K562 (cell line): ENCODE measurements around the gene MIR17HG. TPM values are rescaled to one million over a fixed set of nuclear protein-coding genes. Genes with fewer than 3 reads are reported as not detected.

Source experiments
- ATAC-seq: fragments of 200-7000 bp; cut with Tn5 transposase; 3 replicates; pipeline ENCODE4 v1.9.1; 2020; ENCODE audit warnings: moderate library complexity
- BruUV-seq: library from RNA; stranded (reverse); fragments of 400-500 nt; replicated peaks from 2 replicates; lab custom pipeline; 2021; lab: Mats Ljungman, UMichigan
- CTCF ChIA-PET: fragments of 300-600 bp; formaldehyde crosslinking; extraction: SDS; loops from one replicate; lab custom pipeline; 2021; ENCODE audit warnings: low intra/inter-chr PET ratio; lab: Yijun Ruan, JAX
- POLR2A ChIA-PET: fragments of 300-600, 350-650 bp; sonication (Branson Sonifier 250); formaldehyde crosslinking; extraction: SDS; loops from one replicate; lab custom pipeline; 2021; ENCODE audit warnings: antibody characterized with exemption, inconsistent platforms; lab: Yijun Ruan, JAX
- DNase-seq, 4 experiments: peaks; one replicate each; pipeline versions ENCODE4 v3.0.0 to v3.0.0-alpha.2; 2011 to 2018; ENCODE audit warnings: low spot score in 3 of 4, mixed read lengths in 3 of 4; ENCODE audit errors: extremely low read depth in 1 of 4
- FAIRE-seq: peaks from 2 replicates; lab custom pipeline; 2011; peaks lifted over from hg19 to GRCh38; lab: Jason Lieb, UNC
- H2AFZ ChIP-seq: 2 replicates; pipeline ENCODE4 v1.6.0; 2011; ENCODE audit warnings: low read depth, low read length, control low read depth, inconsistent platforms
- H3K27ac ChIP-seq: fragments of 200-600 bp; 3 replicates; pipeline ENCODE4 v1.8.0; 2011; ENCODE audit warnings: low read depth, mild to moderate bottlenecking, control low read depth, inconsistent platforms, low read length, moderate library complexity, mixed read lengths; ENCODE audit errors: extremely low read depth
- H3K27me3 ChIP-seq, 2 experiments: fragments of 300-600 bp in 1 of 2; 2 replicates in 1 of 2; 3 replicates in 1 of 2; pipeline versions ENCODE4 v1.6.0 to v1.8.0; 2011; ENCODE audit warnings: inconsistent platforms in 2 of 2, low read length in 2 of 2, mild to moderate bottlenecking in 1 of 2, mixed read lengths in 1 of 2, moderate library complexity in 1 of 2; ENCODE audit not compliant: control insufficient read depth in 2 of 2, insufficient read depth in 2 of 2
- H3K36me3 ChIP-seq: fragments of 300-600 bp; 3 replicates; pipeline ENCODE4 v1.8.0; 2011; ENCODE audit warnings: mild to moderate bottlenecking, low read length, inconsistent platforms; ENCODE audit not compliant: control insufficient read depth, insufficient read depth
- H3K4me1 ChIP-seq, 2 experiments: fragments of 200-600 bp in 1 of 2; replicated peaks in 1 of 2; 2 replicates in 1 of 2; 3 replicates in 1 of 2; pipeline versions ENCODE4 v1.5.1 to v1.8.0; 2011; ENCODE audit warnings: inconsistent platforms in 2 of 2, low read length in 2 of 2, mild to moderate bottlenecking in 1 of 2, mixed read lengths in 1 of 2, moderate library complexity in 1 of 2; ENCODE audit not compliant: control insufficient read depth in 2 of 2, insufficient read depth in 2 of 2
- H3K4me2 ChIP-seq: 2 replicates; pipeline ENCODE4 v1.6.1; 2011; ENCODE audit warnings: low read length, control low read depth, inconsistent platforms, mixed read lengths; ENCODE audit not compliant: insufficient read depth
- H3K4me3 ChIP-seq: fragments of 200-600 bp; sonication (generic), shearing (Covaris generic); 2 replicates; pipeline ENCODE4 v1.5.1; 2016; ENCODE audit warnings: control low read depth, inconsistent platforms
- H3K79me2 ChIP-seq: fragments of 200-600 bp; 3 replicates; pipeline ENCODE4 v1.8.0; 2011; ENCODE audit warnings: low read length, inconsistent platforms; ENCODE audit not compliant: control insufficient read depth, insufficient read depth
- H3K9ac ChIP-seq, 2 experiments: 2 replicates each; pipeline versions ENCODE4 v1.6.0 to v1.6.1; 2011; ENCODE audit warnings: low read depth in 2 of 2, low read length in 2 of 2, control low read depth in 1 of 2, inconsistent platforms in 1 of 2, mild to moderate bottlenecking in 1 of 2, mixed read lengths in 1 of 2; ENCODE audit not compliant: insufficient read depth in 1 of 2
- H3K9me1 ChIP-seq: one replicate; pipeline ENCODE4 v1.6.0; 2011; ENCODE audit warnings: inconsistent platforms, mild to moderate bottlenecking, low read length, moderate library complexity; ENCODE audit not compliant: control insufficient read depth, insufficient read depth
- H3K9me3 ChIP-seq: replicated peaks from 2 replicates; pipeline ENCODE4 v1.5.1; 2011; ENCODE audit warnings: low read depth, low read length, inconsistent platforms; ENCODE audit not compliant: control insufficient read depth, insufficient read depth
- H4K20me1 ChIP-seq: replicated peaks from 2 replicates; pipeline ENCODE4 v1.6.1; 2011; ENCODE audit warnings: low read length, inconsistent platforms, mixed read lengths; ENCODE audit not compliant: control insufficient read depth, insufficient read depth
- ATF7 ChIP-seq: fragments of 450-650 bp; IDR thresholded peaks from 2 replicates; pipeline ENCODE4 v1.7.1; 2014; ENCODE audit warnings: mild to moderate bottlenecking, moderate library complexity
- BHLHE40 ChIP-seq: IDR thresholded peaks from 2 replicates; pipeline ENCODE4 v1.6.1; 2011; ENCODE audit warnings: low read length, improper control_type of control experiment
- ELF4 ChIP-seq: fragments of 450-650 bp; formaldehyde crosslinking; IDR thresholded peaks from 2 replicates; pipeline ENCODE4 v1.4.0; 2022; ENCODE audit warnings: missing genetic modification characterization
- ERF ChIP-seq: fragments of 450-650 bp; formaldehyde crosslinking; IDR thresholded peaks from 2 replicates; pipeline ENCODE4 v1.4.0; 2020; ENCODE audit warnings: mild to moderate bottlenecking, mixed read lengths
- ESRRA ChIP-seq: fragments of 450-650 bp; IDR thresholded peaks from 2 replicates; pipeline ENCODE4 v1.6.1; 2014; ENCODE audit warnings: low read depth, mild to moderate bottlenecking, moderate library complexity, borderline replicate concordance
- HNRNPK ChIP-seq: fragments of 200-400 bp; formaldehyde crosslinking; IDR thresholded peaks from one replicate; pipeline ENCODE4 v1.6.1; 2018; ENCODE audit warnings: mild to moderate bottlenecking, low read depth, low read length; ENCODE audit not compliant: poor library complexity, severe bottlenecking
- MEF2D ChIP-seq: conservative IDR thresholded peaks from 2 replicates; pipeline ENCODE4 v1.6.1; 2016; ENCODE audit warnings: low read depth, missing genetic modification characterization, missing compliant biosample characterization
- PCBP1 ChIP-seq: fragments of 200-400 bp; formaldehyde crosslinking; IDR thresholded peaks from 2 replicates; pipeline ENCODE4 v1.6.1; 2018; ENCODE audit warnings: mild to moderate bottlenecking, low read depth, low read length; ENCODE audit not compliant: poor library complexity, severe bottlenecking
- PPARD ChIP-seq: fragments of 250-450 bp; sonication (Bioruptor Pico); IDR thresholded peaks from 2 replicates; pipeline ENCODE4 v1.8.0; 2022; ENCODE audit warnings: inconsistent platforms, mild to moderate bottlenecking, moderate library complexity
- RBM17 ChIP-seq: fragments of 200-400 bp; formaldehyde crosslinking; IDR thresholded peaks from 2 replicates; pipeline ENCODE4 v1.6.1; 2017; ENCODE audit warnings: low read depth, mild to moderate bottlenecking, low read length, borderline replicate concordance
- SP1 ChIP-seq: sonication (generic); formaldehyde crosslinking; IDR thresholded peaks from 2 replicates; pipeline ENCODE4 v1.8.1; 2022; ENCODE audit warnings: mild to moderate bottlenecking, missing genetic modification reagents
- TCF7L2 ChIP-seq: fragments of 150-350 bp; IDR thresholded peaks from 2 replicates; pipeline ENCODE4 v1.6.1; 2016; ENCODE audit warnings: low read depth, mild to moderate bottlenecking, low read length, moderate library complexity
- ZNF436 ChIP-seq: fragments of 250-450, 450-650 bp; sonication (Bioruptor Pico); formaldehyde crosslinking; IDR thresholded peaks from 2 replicates; pipeline ENCODE4 v1.7.0; 2020; ENCODE audit warnings: mild to moderate bottlenecking
- ZNF583 ChIP-seq: fragments of 250-450 bp; sonication (Bioruptor Pico); IDR thresholded peaks from 2 replicates; pipeline ENCODE4 v1.4.0; 2020
- ZNF609 ChIP-seq: sonication (generic); formaldehyde crosslinking; IDR thresholded peaks from 2 replicates; pipeline ENCODE4 v1.8.1; 2023; ENCODE audit warnings: missing genetic modification reagents, mild to moderate bottlenecking, borderline replicate concordance
- ZNF696 ChIP-seq: fragments of 250-450 bp; sonication (Bioruptor Pico); conservative IDR thresholded peaks from 2 replicates; pipeline ENCODE4 v1.4.0; 2020; ENCODE audit warnings: mild to moderate bottlenecking, moderate library complexity
- WGBS: fragments of 100-300 bp; shearing (Covaris generic); methylation state at CpG from one replicate; pipeline ENCODE4 v1.1.6; 2016; ENCODE audit warnings: low coverage, mixed read lengths; ENCODE audit not compliant: insufficient coverage; ENCODE audit errors: missing lambda C conversion rate; 5-methylcytosine and 5-hydroxymethylcytosine counted together
- in situ Hi-C: fragments of 300-500 bp; cut with MboI; formaldehyde crosslinking; loops from 4 replicates; pipeline ENCODE4 v1.15.0; 2018; ENCODE audit warnings: inconsistent platforms, mixed read lengths
- intact Hi-C: fragments of 100-400 bp; cut with micrococcal nuclease; formaldehyde crosslinking; loops from 2 replicates; pipeline ENCODE4 v1.14.2; 2022
- polyA plus RNA-seq, 8 experiments: library from polyadenylated mRNA; depleted of rRNA in 4 of 8; stranded (reverse) in 5 of 8; unstranded in 3 of 8; fragments of >200 nt; fragmentation: Nextera tagmentation in 2 of 8; fragmentation: Illumina TruSeq in 1 of 8; extraction: Ambion mirVana in 2 of 8; extraction: Trizol in 1 of 8; gene quantifications; 2 replicates each; pipeline versions ENCODE4 v1.2.1 to v1.2.3, GENCODE V29; 2011 to 2014; ENCODE audit warnings: inconsistent platforms in 1 of 8, missing spikeins in 1 of 8
- total RNA-seq, 7 experiments: library from RNA; depleted of rRNA in 6 of 7; stranded (reverse); fragments of >200 nt in 6 of 7; fragmentation: Illumina TruSeq in 2 of 7; extraction: Trizol in 2 of 7; gene quantifications; 2 replicates each; pipeline versions ENCODE4 v1.2.1 to v1.2.3, GENCODE V29; 2011 to 2021; ENCODE audit warnings: low replicate concordance in 1 of 7
- TF ChIP-seq, protein P1 (sequence below): fragments of 200-800 bp; sonication (Bioruptor generic); IDR thresholded peaks from 2 replicates; pipeline ENCODE4 v1.6.1; 2017; ENCODE audit warnings: missing genetic modification characterization, missing compliant biosample characterization

Gene MIR17HG
- total and polyA plus RNA-seq, 9 of the 15 experiments (the other 6 are each of a cell fraction or from before 2014, with no cell fraction given): 44.2 to 218 (median 77.8) TPM

GRCh38 chr13:91353494-91353893 lies 6.0 kb downstream of the MIR17HG start:
- H3K4me2 ChIP-seq: no peak overlapping the region
- H3K9ac ChIP-seq: peak overlapping the region in 1 of 2 experiments; percentile 1; a peak in 1 of 4 replicates
- no peak for ATAC-seq
- H3K4me3 ChIP-seq: no peak overlapping the region
- FAIRE-seq: no peak
- peaks cover 18% of the 10 kb centered on the region for H3K9me1 ChIP-seq
- H3K4me1 ChIP-seq: peaks cover 8 to 28% of the 10 kb centered on the region in 2 experiments; a peak in 4 of 5 replicates
- WGBS: 44% methylated on average over 1 of the region's 1 CpG
- POLR2A ChIA-PET: interaction anchor here (0.9 to 1.4 kb wide), 3 partner anchors 12 to 71 kb away, joined by 3 to 4 read pairs (median 3); no protein-coding TSS in a partner anchor
- in situ Hi-C loops: no loop called here
- H3K36me3 ChIP-seq: peaks cover 95% of the 10 kb centered on the region
- intact Hi-C loops: no loop called here
- peaks cover 68% of the 10 kb centered on the region for H3K79me2 ChIP-seq
- H3K9me3 ChIP-seq: no peaks in the 10 kb centered on the region
- H3K27ac ChIP-seq: peak overlapping the region; percentile 1; the same call in 1 of the 3 replicates
- peak in 1 of 4 experiments; percentile 54 for DNase-seq
- no peak overlapping the region for H2AFZ ChIP-seq
- CTCF ChIA-PET: interaction anchor here (0.6 kb wide), 1 partner anchor 26 kb away, joined by 3 read pairs; no protein-coding TSS in a partner anchor
- peaks cover 87% of the 10 kb centered on the region for H4K20me1 ChIP-seq
- no TSS peak for BruUV-seq
- TF ChIP-seq PCBP1 (no peak), ZNF583 (no peak), ELF4 (CRISPR knock-in tag) (no peak), SP1 (no peak), HNRNPK (no peak), PPARD (CRISPR knock-in tag) (no peak), BHLHE40 (no peak), ESRRA (no peak), ZNF436 (CRISPR knock-in tag) (no peak), ERF (no peak), ATF7 (no peak), ZNF609 (CRISPR knock-in tag) (no peak), TCF7L2 (no peak), ZNF696 (no peak), RBM17 (no peak), MEF2D (tag) (no peak)
- TF ChIP-seq, protein P1, sequence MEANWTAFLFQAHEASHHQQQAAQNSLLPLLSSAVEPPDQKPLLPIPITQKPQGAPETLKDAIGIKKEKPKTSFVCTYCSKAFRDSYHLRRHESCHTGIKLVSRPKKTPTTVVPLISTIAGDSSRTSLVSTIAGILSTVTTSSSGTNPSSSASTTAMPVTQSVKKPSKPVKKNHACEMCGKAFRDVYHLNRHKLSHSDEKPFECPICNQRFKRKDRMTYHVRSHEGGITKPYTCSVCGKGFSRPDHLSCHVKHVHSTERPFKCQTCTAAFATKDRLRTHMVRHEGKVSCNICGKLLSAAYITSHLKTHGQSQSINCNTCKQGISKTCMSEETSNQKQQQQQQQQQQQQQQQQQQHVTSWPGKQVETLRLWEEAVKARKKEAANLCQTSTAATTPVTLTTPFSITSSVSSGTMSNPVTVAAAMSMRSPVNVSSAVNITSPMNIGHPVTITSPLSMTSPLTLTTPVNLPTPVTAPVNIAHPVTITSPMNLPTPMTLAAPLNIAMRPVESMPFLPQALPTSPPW (CRISPR knock-in tag): no peak
- no peaks in the 10 kb centered on the region for H3K27me3 ChIP-seq
